KG1 (cell line): ENCODE data around the gene CCDC77.

Experiments
- DNase-seq: peaks from one replicate; lab custom pipeline; 2025; lab: John Stamatoyannopoulos, UW

Gene CCDC77

DNA sequence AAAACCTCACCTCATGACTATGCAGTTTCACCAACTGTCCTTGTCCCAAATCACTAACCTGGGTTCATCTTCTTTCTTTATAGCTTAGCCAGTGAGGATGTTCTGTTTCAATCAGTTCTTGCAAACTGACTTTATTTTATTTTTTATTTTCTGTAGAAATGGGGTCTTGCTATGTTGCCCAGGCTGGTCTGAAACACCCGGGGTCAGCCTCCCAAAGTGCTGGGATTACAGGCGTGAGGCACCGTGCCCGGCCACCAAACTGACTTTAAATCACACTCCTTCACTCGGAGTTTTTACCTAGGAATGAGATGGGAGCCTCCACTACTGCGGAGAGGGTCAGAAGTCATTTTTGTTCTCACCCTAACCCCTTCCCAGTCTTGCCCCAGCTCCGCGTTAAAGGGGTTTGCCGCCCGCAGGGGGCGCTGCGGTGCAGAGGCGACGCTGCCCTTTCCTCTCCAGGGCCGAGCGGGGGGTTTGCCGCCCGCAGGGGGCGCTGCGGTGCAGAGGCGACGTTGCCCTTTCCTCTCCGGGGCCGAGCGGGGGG, 51.3 kb downstream of the CCDC77 start:
- no peak for DNase-seq

GRCh38 chr12:454833-455232, 53.4 kb downstream of the CCDC77 start:
- DNase-seq = no peak

GRCh38 chr12:455821-456220, 54.4 kb downstream of the CCDC77 start:
- no peak for DNase-seq

DNA sequence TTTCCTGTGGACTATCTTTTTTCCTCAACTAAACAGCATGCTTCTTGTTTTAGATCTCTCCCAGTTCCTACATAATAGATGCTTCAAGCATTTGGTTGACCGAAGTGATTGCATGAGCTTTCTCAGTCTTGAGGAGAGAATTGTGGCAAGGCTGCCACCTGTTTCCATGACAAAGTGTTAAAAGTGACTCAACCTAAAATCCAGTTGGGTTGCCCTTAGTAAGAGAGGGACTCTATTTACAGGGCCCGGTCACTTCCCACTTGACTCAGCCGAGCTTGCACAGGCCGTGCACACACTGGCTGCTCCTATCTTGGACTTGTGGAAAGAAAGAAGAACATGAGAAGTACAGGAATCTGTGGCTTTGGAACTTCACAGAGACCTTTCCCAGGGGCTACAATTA, 56.2 kb downstream of the CCDC77 start:
- DNase-seq = no peak

DNA sequence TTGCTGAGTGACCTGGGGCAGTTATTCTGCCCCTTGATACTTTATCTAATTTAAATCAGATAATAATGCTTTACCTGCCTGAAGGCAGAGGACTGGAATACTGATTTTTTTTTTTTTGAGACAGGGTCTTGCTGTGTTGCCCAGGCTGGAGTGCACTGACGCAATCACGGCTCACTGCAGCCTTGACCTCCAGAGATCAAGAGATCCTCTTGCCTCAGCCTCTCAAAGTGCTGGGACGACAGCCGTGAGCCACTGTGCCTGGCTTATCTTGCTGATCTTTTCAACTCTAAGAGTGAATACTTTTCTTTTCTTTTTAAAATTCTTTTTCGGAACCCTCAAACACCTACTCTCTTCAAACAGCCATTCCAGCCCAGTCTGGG, 57.6 kb downstream of the CCDC77 start:
- no peak for DNase-seq

DNA sequence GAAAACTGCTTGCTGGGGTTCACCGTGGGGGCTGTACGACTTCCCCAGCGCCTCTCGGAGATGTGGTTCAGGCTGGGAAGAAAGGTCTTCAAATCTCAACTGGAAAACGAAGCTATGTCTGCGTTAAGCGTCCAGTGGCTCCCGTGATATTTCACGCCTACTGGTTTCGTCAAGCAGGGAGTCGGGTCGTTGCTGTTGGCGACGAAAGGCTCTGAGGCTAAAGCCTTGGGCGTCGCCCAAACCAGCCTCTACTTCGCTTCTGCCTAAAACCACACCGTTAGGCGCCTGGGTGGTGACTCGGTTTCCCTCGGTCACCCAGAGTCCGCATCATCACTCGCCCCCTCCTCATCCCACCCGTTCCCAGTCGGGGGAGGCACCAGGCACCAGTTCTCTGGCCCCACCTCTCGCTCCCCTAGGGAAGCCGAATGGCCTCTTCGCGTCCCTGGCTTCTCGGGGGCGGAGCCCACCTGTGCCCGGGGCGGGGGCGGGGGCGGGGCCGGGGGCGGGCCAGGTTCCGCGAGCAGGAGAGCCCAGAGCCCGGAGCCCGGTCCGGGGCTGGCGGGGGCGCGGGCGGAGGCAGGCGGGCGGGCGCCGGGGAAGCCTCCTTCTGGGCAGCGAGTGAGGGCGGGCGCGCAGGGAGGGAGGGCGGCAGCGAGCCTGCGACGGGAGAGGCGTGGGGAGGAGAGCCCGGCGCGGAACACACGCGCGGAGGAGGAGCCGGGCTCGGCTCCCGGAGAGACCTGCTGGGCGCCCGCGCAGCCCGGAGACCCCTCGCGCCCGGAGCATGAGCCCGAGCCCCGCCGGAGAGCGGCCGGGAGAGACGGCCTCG, 58.2 kb downstream of the CCDC77 start, which contains the start of gene B4GALNT3:
Gene B4GALNT3 (plus strand): TSS at position 510 of the 829 bp plus-strand sequence. CDS start 438 bp downstream, outside the sequence.
- DNase-seq = no peak

DNA sequence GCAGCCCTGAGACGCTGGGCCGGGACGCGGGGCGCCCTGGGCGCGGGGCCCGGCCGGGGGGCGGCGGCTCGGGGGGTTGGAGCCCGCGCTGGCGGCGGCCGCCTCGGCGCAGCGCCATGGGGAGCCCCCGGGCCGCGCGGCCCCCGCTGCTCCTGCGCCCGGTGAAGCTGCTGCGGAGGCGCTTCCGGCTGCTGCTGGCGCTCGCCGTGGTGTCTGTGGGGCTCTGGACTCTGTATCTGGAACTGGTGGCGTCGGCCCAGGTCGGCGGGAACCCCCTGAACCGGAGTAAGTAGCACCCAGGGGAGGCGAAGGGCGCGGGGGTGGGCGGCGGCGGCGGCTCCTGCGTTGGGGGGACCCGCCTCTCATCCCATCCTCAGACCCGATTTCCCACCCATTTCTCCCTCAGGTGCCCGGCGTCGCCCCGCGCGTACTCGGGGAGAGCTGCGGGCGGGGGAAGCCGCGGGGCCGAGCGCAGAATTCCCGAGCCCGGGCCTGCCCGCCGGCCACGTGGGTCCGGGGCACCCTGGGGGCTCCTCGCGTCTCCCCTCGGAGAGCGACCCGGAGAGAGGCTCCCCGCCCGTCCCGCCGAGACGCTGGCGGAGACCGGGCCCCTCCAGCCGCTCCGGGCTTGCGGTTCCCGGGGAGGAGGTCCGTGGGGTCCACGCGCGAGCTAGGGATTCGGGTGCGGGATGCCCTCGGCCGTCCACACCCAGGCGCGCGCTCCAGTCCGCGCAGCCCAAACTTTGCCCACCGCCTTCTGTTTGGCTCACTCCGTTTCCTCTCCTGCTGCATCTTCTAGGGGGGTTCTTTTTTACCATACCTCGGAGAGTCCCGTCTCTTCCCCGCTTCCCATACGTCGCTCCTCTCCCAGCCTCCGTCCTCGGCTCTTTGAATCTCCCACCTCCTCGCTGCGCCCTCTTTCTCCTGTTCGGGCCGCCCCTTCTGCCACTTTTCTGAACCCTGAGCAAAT, 59.1 kb downstream of the CCDC77 start:
- DNase-seq = no peak

GRCh38 chr12:461425-461824, 60.0 kb downstream of the CCDC77 start:
- no peak for DNase-seq

GRCh38 chr12:462936-463705, 61.7 kb downstream of the CCDC77 start:
- DNase-seq = no peak

DNA sequence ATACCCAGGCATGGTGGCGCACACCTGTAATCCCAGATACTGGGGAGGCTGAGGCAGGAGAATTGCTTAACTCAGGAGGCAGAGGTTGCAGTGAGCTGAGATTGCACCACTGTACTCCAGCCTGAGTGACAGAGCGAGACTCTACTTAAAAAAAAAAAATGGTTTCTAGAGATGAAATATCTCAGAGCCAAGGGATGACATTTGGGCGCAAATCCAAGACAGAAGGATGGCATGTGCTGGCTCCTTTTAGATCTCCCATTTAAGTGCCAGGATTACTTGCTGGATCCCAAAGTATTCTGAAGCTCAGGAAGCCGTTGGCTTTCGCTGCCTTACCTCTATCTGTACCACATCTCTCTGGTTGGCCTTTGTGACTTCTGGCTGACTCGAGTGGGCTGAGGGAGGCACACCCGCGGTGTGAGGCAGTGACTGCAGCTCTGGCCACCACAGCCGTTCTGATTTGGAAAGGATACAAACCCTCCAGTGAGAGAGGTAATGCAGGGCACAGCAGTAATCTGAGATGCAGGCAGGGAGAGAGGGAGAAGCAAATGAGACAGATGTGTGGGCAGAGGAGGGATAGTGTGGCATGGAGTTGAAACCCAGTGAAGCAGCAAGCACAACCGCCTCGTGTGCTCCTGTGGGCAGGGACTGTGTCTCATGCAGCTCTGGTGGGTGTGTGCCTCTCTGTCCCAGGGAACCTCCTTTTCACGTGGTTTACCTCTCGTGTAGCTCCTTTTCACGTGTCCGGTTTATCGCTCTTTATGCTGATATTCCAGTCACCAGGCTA, 63.2 kb downstream of the CCDC77 start:
- DNase-seq = no peak

DNA sequence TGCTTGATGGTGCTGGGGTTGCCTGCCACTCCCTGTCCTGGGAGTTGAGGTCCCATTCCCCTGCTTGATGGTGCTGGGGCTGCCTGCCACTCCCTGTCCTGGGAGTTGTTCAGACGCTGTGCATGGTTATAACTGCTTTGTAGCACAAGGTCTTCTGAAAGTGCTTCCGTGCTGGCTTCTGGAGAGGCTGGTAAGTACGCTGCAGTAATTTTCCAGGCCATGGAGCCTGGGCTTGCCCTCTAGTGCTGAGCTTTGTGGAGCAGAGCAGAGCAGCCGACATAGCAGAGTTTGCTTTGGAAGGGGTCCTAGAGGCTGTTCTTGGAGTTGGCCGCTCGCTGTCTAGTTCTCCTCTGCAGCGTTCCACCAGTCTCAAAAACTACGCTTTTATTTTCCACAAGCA, 64.6 kb downstream of the CCDC77 start:
- DNase-seq = no peak

DNA sequence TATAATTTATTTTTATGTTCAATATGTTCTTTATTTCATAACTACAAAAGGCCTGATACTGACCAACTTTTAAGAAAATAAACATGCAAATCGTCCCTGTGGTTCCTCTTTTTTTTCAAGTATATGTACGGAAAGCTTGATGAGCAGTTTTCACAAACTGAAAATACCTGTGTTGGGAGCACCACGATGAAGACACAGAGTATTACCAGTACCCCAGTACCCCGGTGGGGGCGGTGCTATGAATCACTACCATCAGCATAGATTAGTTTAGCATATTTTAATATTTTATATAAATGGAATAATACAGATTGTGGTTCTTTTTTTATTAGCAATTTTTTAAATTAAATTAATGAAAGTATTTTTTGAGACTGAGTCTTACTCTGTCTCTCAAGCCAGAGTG, 65.3 kb downstream of the CCDC77 start:
- DNase-seq = no peak

DNA sequence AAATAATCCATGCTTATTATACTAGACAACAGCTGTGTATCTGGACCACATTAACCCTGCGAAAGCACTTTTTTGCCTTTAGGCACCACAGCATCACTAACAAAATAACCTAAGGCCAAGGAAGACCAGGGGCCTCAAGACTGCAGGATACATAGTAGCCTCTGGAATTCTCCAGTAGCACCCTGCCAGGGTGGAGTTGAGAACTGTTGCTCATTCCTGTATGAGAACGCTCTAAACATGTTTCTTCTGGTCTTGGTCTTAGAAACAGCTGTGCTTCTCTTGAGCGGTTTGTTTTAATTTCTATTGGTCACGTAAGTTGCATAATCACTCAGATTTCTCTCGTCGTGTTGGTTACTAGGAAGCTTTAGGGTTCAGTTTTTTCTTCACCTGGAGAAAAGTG, 66.1 kb downstream of the CCDC77 start:
- no peak for DNase-seq

- no peak for DNase-seq
Observed at GRCh38 chr12:468671-469389, 67.4 kb downstream of the CCDC77 start.

GRCh38 chr12:470133-470532, 68.7 kb downstream of the CCDC77 start:
- no peak for DNase-seq

DNA sequence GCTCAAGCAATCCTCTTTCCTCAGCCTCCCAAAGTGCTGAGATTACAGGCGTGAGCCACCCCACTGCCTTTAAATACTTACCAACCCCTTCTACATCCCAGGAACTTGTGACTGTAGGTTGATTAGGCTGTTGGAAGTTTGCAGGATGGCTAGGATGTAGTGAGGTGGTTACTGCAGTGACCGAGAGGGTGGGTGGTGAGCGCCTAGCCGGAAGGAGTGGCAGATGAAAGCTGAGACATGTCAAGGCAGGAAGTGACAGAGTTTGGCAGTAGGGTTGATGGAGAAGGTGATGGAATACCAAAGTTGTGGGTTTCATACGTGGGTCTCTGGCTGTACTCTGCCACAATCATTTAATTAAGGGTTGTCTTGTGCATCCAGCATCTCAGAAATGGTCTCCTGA, 71.8 kb downstream of the CCDC77 start:
- no peak for DNase-seq

- no peak for DNase-seq
Observed at GRCh38 chr12:473863-474577, 72.6 kb downstream of the CCDC77 start.

DNA sequence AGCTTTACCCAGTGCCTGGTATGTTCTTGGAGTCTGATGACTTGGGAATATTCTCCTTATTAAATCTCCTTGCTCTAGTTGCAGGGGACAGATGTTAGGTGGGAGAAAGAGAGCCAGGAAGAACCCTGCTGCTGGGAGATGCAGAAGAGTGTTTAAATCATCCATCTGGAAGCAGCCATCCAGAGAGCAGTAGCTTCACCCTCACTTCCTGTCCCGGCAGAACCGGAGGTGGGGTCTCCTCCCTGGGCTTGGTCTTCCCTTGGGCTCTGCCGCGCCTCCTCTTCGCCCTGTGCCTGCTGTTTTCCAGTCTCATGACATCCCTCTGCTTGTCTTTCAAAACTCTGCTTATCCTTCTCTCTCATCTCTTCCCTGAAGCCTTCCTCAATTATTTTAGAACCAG, 73.8 kb downstream of the CCDC77 start:
- no peak for DNase-seq

GRCh38 chr12:479161-479560, 77.7 kb downstream of the CCDC77 start:
- DNase-seq = no peak
